HepG2 (cell line): ENCODE data around the gene PRR36. TPM values are rescaled to one million over a fixed set of nuclear protein-coding genes. Genes with fewer than 3 reads are reported as not detected.

Experiments used
- AGO2 ChIP-seq: fragments of 200-400 bp; formaldehyde crosslinking; optimal IDR thresholded peaks from 2 replicates; pipeline ENCODE3; 2017; ENCODE audit warnings: mild to moderate bottlenecking, low read depth, low read length, moderate library complexity
- CTCF ChIP-seq: sonication (generic); formaldehyde crosslinking; IDR thresholded peaks from 2 replicates; pipeline ENCODE4 v1.5.0; 2020; ENCODE audit warnings: mild to moderate bottlenecking, missing genetic modification reagents, moderate library complexity
- DMAP1 ChIP-seq: IDR thresholded peaks from 2 replicates; pipeline ENCODE4 v1.6.1; 2016
- GFI1 ChIP-seq: sonication (generic); formaldehyde crosslinking; IDR thresholded peaks from 2 replicates; pipeline ENCODE4 v1.5.0; 2020; ENCODE audit warnings: missing genetic modification reagents, mild to moderate bottlenecking, borderline replicate concordance
- KDM5B ChIP-seq: sonication (generic); formaldehyde crosslinking; IDR thresholded peaks from 2 replicates; pipeline ENCODE4 v1.4.0; 2020; ENCODE audit warnings: missing genetic modification reagents, mild to moderate bottlenecking, borderline replicate concordance
- KLF11 ChIP-seq: IDR thresholded peaks from 2 replicates; pipeline ENCODE4 v1.6.1; 2016; ENCODE audit warnings: missing compliant biosample characterization
- MATR3 ChIP-seq: sonication (generic); formaldehyde crosslinking; IDR thresholded peaks from 2 replicates; pipeline ENCODE4 v1.4.0; 2020; ENCODE audit warnings: missing genetic modification reagents
- MEIS2 ChIP-seq: sonication (generic); formaldehyde crosslinking; IDR thresholded peaks from 2 replicates; pipeline ENCODE4 v1.9.0; 2021; ENCODE audit warnings: mild to moderate bottlenecking, missing genetic modification reagents
- MXD1 ChIP-seq: sonication (generic); formaldehyde crosslinking; IDR thresholded peaks from 2 replicates; pipeline ENCODE4 v1.4.0; 2020; ENCODE audit warnings: mild to moderate bottlenecking, missing genetic modification reagents
- NCOA5 ChIP-seq: sonication (generic); formaldehyde crosslinking; IDR thresholded peaks from 2 replicates; pipeline ENCODE4 v1.4.0; 2020; ENCODE audit warnings: missing genetic modification reagents
- SAFB2 ChIP-seq: sonication (generic); formaldehyde crosslinking; IDR thresholded peaks from 2 replicates; pipeline ENCODE4 v1.5.1; 2020; ENCODE audit warnings: missing genetic modification reagents, low read depth, mild to moderate bottlenecking, borderline replicate concordance
- SALL1 ChIP-seq: sonication (generic); formaldehyde crosslinking; IDR thresholded peaks from 2 replicates; pipeline ENCODE4 v1.8.0; 2022; ENCODE audit warnings: mild to moderate bottlenecking, missing genetic modification reagents
- TOPORS ChIP-seq: sonication (generic); formaldehyde crosslinking; IDR thresholded peaks from 2 replicates; pipeline ENCODE4 v1.8.0; 2023; ENCODE audit warnings: mild to moderate bottlenecking, missing genetic modification reagents
- ZNF121 ChIP-seq: sonication (generic); formaldehyde crosslinking; IDR thresholded peaks from 2 replicates; pipeline ENCODE4 v1.5.0; 2020; ENCODE audit warnings: mild to moderate bottlenecking, missing genetic modification reagents
- ZNF180 ChIP-seq: sonication (generic); formaldehyde crosslinking; IDR thresholded peaks from 2 replicates; pipeline ENCODE4 v1.4.0; 2020; ENCODE audit warnings: low read depth, missing genetic modification reagents, borderline replicate concordance
- ZNF576 ChIP-seq: sonication (generic); formaldehyde crosslinking; IDR thresholded peaks from 2 replicates; pipeline ENCODE4 v1.4.0; 2020; ENCODE audit warnings: mild to moderate bottlenecking, missing genetic modification reagents
- ZNF609 ChIP-seq: sonication (generic); formaldehyde crosslinking; IDR thresholded peaks from 2 replicates; pipeline ENCODE4 v1.4.0; 2020; ENCODE audit warnings: mild to moderate bottlenecking, missing genetic modification reagents, borderline replicate concordance
- ZNF670 ChIP-seq: sonication (generic); formaldehyde crosslinking; IDR thresholded peaks from 2 replicates; pipeline ENCODE4 v1.8.0; 2022; ENCODE audit warnings: mild to moderate bottlenecking, missing genetic modification reagents, borderline replicate concordance
- ZNF891 ChIP-seq: sonication (generic); formaldehyde crosslinking; IDR thresholded peaks from 2 replicates; pipeline ENCODE4 v1.5.0; 2020; ENCODE audit warnings: mild to moderate bottlenecking, missing genetic modification reagents
- polyA plus RNA-seq, 8 experiments: library from polyadenylated mRNA; depleted of rRNA in 3 of 8; stranded (reverse) in 7 of 8; unstranded in 1 of 8; fragments of >200 nt; fragmentation: Illumina TruSeq in 4 of 8; extraction: Trizol in 4 of 8; gene quantifications; 2 replicates each; pipeline versions ENCODE4 v1.2.1 to v1.2.3, GENCODE V29; 2011 to 2016; ENCODE audit warnings: low read depth in 4 of 8, missing spikeins in 1 of 8, mixed read lengths in 1 of 8; ENCODE audit not compliant: insufficient read depth in 1 of 8
- total RNA-seq, 5 experiments: library from RNA; depleted of rRNA; stranded (reverse); fragments of >200 nt; fragmentation: Illumina TruSeq; extraction: Trizol; gene quantifications; 2 replicates each; pipeline ENCODE4 v1.2.3, GENCODE V29; 2016; ENCODE audit warnings: low read depth in 1 of 5

The PRR36 gene
- total and polyA plus RNA-seq, 2 of the 13 experiments (the other 11 are each of a cell fraction or from before 2014, with no cell fraction given), result 0.07 to 0.17 TPM

GRCh38 chr19:7916103-7916954 lies 42.1 kb upstream of the PRR36 start (continued):
- TF ChIP-seq ZNF891 (CRISPR knock-in tag) (no peak; the same call in 1 of the 2 replicates), TOPORS (peak; percentile 37; the same call in 1 of the 2 replicates), ZNF121 (CRISPR knock-in tag) (no peak), ZNF609 (CRISPR knock-in tag) (0 out of 2 replicates have a peak, but pooled peaks have one; percentile 9), KLF11 (CRISPR knock-in tag) (no peak), ZNF576 (CRISPR knock-in tag) (no peak), ZNF670 (no peak), AGO2 (peak; percentile 64), MATR3 (CRISPR knock-in tag) (no peak), KDM5B (CRISPR knock-in tag) (peak; percentile 53), NCOA5 (CRISPR knock-in tag) (no peak), GFI1 (no peak), SALL1 (peak; percentile 32; the same call in 1 of the 2 replicates), MEIS2 (no peak), DMAP1 (no peak), SAFB2 (CRISPR knock-in tag) (peak; percentile 43; the same call in 1 of the 2 replicates), MXD1 (CRISPR knock-in tag) (no peak), ZNF180 (CRISPR knock-in tag) (no peak), CTCF (CRISPR knock-in tag) (peak; percentile 38; the same call in 1 of the 2 replicates)
